Medulla oblongata (tissue), 1 donor: ENCODE data around the gene KCNJ12.
A peak's percentile ranks its signal among the peaks of the same experiment; 100 is the strongest.
"Not testable (repeated sequence)": the region's sequence is repeated elsewhere in the genome, so short reads cannot be mapped to it uniquely, and the experiment has no call there.

Experiments used
- DNase-seq: peaks from one replicate; pipeline ENCODE4 v3.0.0-alpha.2; 2015; ENCODE audit errors: extremely low spot score

KCNJ12 gene

DNA sequence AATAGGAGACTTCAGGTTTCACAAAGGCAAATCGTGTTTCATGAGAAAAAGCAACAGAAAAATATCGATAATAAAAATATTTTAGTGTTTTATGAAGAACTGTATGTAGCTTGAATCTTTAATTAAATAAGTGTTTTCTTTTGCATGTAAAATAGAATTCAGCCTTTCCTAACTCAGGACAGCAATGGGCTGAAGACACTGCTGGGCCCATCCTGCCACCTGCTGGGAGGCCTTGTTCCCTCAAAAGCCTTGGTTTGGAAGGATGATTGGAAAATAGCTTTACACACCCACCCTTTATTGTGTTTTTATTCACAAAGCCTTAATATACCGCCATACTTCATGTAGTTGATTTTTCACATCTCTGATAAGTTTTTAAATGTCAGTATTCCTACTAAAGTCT is 73.7 kb downstream of the KCNJ12 start:
- DNase-seq = not testable (repeated sequence)

DNA sequence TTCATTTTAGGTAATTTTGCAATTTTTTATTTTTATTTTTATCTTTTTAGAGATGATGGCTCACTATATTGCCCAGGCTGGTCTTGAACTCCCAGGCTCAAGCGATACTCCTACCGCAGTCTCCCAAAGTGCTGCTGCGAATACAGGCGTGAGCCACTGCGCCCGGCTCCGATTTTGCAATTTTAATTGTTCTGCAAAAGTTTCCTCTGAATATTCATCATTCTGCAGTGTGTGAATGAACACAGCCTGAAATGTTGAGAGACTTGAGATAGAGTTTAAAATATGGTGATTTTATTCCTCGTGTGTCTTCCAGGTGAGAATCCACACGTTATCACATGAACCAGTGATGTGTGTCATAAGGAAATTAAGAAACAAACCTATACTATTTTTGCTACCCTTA is 75.8 kb downstream of the KCNJ12 start:
- no peak for DNase-seq

DNA sequence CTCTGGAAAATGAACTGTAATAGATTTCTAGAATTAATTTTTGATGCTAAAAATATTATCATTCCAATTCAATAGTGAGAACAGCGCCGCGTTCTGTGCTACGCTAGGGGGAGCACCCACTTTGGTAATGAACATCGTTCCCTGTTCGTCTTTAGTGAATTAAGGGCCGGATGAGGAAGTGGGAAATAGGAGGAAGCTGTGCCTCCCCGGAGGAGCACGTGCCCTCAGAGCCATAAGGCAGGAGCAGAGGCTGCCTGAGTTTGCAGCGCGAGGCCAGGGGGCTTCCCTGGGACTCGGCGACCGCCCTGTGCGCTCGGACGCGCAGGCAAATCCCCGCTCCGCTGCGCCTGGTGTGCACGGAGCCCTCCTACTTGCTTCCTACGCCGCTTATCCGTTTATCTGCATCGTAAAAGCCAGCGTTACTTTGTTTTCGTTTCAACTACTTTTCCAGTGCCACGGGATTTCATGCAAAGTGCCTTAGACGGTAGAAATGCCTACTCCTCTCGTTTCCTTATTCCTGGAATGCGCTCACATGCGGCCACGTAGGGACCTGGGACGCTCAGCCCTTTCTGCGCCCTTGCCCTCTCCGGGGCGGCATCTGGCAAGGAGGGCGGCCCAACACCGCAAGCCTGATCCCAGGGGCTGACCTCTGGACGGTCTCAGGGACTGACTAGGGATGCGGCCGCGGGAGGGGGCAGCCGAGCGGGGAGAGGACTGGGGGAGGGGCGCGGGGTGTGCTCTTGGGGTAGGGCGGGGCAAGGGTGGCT is 76.4 kb downstream of the KCNJ12 start:
- DNase-seq = peak; percentile 90

DNA sequence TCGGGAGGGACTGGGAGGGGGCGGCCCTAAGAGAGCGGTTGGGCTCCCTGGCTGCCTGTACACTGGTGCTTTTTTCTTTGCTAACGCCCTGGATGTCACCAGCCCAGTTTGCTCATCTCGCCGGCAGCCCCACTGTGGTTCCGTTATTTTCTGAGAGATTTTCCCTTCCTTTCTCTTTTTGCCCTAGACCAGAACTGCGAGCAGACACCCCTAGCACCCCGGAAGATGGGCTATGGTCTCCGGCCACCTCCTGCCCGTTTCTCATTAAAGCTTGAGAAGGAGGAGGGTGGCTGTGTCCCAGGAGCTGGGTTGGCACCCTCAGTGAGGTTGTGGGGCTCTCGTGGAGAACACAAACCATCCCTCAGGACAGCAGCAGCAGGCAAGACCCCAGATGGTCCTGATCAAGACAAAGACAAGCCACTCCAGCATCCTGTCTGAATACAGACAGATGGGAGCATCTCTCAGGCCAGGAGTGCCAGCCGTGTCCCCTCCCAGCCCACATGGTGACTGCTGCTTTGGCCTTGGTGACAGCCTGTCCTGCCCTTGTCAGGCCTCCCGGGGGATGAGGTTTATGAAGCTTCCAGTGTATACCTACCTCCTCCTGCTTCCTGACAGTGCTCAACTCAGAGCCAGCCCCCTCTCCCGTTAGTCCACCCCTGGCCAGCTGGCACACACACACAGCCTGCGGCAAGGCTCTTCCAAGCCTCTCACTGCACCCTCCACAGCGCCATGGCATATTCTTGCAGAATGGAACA is 77.2 kb downstream of the KCNJ12 start:
- no peak for DNase-seq

GRCh38 chr17:21454006-21454405 is 77.8 kb downstream of the KCNJ12 start:
- DNase-seq = not testable (repeated sequence)

- no peak for DNase-seq
These were observed 78.3 kb downstream of the KCNJ12 start for GRCh38 chr17:21454441-21454840.

DNA sequence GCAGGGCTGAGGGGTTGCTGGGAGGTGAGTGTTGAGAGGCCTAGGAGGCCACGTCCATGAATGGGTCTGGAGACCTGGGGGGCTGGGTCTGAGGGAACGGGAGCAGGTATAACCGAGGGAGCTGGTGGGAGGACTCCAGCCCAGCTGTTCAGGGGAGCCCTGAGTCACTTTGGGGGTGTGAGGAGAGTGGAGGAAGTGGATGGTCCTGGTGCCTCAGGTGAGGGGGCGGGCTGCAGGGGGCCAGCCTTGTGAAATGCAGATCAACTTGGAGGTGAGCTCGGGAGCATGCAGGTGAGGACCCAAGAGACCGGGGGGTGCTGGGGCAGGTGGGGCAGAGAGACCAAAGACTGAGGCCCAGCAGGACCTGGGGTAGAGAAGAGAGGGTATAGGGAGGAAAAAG is 79.6 kb downstream of the KCNJ12 start:
- no peak for DNase-seq

- not testable (repeated sequence) for DNase-seq
These were observed 80.3 kb downstream of the KCNJ12 start for GRCh38 chr17:21456449-21456848.

GRCh38 chr17:21457051-21458026 is 81.2 kb downstream of the KCNJ12 start:
- peak; percentile 69 for DNase-seq

- DNase-seq = no peak
These were observed 81.9 kb downstream of the KCNJ12 start for GRCh38 chr17:21458054-21458453.

- DNase-seq = no peak
These were observed 83.4 kb downstream of the KCNJ12 start for GRCh38 chr17:21459536-21459935.

- no peak for DNase-seq
These were observed 84.2 kb downstream of the KCNJ12 start for GRCh38 chr17:21460358-21460757.

- DNase-seq = no peak
These were observed 86.1 kb downstream of the KCNJ12 start for GRCh38 chr17:21462237-21462636.

- DNase-seq = no peak
These were observed 87.1 kb downstream of the KCNJ12 start for GRCh38 chr17:21463204-21463661.

GRCh38 chr17:21463779-21464407 is 87.7 kb downstream of the KCNJ12 start:
- DNase-seq = no peak

GRCh38 chr17:21464611-21465021 is 88.5 kb downstream of the KCNJ12 start:
- no peak for DNase-seq

DNA sequence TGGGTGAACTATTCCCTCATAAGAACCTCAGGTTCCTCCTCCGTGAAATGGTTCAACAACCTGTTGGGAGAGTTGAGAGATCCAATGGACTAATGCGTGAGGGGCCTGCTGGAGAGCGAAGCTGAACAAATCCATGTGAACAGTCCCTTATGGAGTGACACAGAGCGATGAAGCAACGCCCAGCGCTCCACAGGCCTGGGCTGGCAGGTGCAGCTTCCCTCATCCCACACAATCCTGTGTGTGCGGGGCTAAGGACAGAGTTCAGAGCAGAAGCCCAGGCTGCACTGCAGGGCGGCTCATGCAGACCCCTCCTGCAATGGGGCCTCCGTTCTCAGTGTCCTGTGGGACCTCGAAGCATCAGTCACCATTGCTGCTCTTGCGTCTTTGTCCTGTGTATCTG is 90.4 kb downstream of the KCNJ12 start:
- DNase-seq = no peak

- DNase-seq = no peak
These were observed 91.0 kb downstream of the KCNJ12 start for GRCh38 chr17:21467196-21467595.

GRCh38 chr17:21467739-21468490 is 91.8 kb downstream of the KCNJ12 start:
- DNase-seq = no peak
